GM18499 (cell line): ENCODE measurements around the gene NOX1.

Experiments used
- ATAC-seq: cut with Tn5 transposase; IDR thresholded peaks from one replicate; pipeline ENCODE4 v1.9.1; 2021; ENCODE audit warnings: moderate number of reproducible peaks; ENCODE audit not compliant: insufficient read depth, unreplicated experiment

Gene NOX1

DNA sequence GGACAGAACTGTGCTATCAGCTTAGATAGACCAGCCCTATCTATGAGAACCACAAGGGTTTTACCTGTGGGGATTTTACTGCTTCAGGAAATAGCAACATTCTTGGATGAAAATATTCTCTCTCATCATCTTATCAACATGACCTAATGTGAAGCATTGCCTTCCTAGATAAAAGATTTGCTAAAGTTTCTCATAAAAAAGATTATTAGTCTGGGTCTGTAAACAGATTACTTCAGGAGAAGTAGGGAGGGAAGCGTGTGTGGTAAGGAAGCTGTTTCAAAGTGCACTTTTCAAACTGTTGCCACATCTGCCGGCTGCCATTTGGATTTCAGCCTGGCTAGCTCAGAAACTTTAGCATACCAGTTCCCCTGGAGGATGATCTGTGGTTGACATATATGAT, at the start of gene NOX1:
NOX1 (minus strand) TSS at position 35 of the 400 bp plus-strand sequence. CDS start 220 bp downstream, outside the sequence.
- no peak for ATAC-seq

DNA sequence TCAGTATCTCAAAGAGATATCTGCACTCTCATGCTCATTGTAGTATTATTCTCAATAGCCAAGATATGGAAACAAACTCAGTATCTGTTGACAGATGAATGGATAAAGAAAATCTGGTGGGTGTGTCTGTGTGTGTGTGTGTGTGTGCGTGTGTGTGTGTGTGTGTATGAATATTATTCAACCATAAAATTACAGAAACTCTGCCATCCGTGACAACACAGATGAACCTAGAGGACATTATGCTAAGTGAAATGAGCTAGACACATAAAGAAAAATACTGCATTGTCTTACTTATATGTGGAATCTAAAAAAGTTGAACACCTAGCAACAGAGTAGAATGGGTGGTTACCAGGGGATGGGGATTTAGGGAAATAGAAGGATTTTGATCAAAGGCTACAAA, 41.4 kb upstream of the NOX1 start:
- no peak for ATAC-seq

DNA sequence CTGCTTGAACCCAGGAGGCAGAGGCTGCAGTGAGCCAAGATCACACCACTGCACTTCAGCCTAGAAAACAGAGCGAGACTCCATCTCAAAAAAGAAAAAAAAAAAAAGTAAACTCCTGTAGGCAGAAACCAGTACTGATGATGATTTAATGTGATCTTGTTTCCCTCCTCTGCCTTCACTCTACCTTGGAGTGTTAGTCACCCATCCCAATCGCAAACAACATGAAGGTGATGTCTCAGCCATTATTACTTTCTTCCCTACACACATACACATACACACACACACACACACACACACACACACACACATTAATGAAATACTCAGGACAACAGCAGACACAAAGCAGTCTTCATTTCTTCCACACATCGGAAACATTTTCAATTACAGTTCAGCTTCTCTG, 39.0 kb upstream of the NOX1 start:
- ATAC-seq = no peak

DNA sequence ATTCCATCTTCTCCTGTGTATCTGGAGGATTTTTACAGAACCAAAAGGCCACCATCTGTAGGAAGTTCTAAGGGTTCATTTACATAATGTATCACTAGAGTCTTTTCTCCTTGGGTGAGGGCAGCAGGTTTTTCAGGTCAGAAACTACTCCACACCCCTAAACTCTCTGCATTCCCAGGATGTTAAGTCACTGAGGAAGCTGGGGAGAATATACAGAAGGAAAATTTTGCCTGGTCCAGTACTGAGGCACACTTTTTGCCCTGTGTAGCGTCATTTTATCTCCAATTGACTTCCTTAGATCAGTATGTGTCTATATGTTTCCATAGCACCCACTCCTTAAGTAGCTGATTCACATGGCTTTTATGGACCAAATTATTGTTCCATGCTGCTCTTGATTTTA, 37.6 kb upstream of the NOX1 start:
- no peak for ATAC-seq

DNA sequence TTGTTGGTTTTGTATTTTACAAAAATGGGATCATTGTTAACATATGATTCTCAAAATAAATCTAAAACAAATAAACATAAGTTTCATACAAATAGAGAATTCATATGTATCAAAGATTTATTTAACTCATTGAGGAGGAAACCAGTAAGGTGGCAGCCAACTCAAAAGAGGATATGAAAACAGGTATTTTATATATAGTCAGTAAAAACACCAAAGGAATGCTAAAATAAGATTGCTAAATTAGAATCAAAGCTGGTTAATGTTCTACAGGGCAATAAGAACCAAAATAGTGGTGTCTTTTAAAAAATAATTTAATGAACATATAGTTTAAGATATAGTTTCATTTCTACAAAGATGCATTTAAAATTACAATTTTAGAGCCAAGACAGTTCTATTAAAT, 31.5 kb upstream of the NOX1 start:
- ATAC-seq = no peak

DNA sequence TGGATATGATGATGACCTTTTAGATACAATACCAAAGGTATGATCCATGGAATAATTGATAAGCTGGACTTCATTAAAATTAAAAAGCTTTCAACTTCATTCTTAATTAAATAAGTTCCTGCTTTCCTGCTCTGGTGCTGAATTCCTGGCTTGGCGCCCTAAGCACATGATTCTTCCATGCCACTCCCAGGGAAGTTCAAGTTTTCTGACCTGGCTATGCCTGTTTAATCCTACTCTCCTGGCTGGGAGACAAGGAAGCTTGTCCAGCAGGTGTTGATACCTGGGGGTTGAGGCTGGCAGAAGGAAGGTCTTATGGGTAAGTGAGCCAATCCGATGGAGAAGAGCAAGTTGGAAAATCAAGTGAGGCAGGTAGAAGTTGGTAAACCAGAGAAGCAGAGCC, 30.3 kb upstream of the NOX1 start:
- ATAC-seq = no peak

DNA sequence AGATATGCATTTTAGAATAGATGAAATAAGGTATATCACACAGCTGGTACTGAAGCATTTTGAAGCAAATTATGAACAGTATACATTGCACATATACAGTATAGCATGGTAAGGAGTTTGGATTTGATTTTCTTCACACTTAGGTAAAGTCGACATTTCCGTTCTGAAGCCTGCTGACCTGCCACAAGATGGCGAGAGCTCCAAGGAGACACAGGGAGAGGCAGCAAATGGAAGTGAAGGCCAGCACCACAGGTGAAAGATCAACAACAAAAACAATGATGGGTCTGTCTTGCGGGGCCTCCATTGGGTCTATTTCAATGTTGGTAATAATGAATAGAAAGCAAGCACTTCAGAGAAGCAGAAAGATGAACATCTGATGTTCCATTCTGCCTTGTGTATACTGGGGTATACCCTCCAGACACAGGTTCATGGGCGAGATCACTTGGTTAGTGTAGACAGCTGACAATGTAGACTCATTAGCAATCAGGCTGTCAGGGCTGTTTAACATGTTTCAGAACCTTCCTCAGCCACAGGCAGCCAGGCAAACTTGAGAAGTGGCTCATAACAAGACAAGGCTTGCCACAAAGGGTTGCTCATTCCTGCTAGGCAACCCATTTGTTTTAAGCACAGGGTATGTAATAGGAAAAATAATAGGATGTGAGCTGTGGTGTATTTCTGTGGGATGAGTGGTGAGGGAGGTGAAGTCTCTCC, 21.4 kb upstream of the NOX1 start:
- ATAC-seq = no peak

DNA sequence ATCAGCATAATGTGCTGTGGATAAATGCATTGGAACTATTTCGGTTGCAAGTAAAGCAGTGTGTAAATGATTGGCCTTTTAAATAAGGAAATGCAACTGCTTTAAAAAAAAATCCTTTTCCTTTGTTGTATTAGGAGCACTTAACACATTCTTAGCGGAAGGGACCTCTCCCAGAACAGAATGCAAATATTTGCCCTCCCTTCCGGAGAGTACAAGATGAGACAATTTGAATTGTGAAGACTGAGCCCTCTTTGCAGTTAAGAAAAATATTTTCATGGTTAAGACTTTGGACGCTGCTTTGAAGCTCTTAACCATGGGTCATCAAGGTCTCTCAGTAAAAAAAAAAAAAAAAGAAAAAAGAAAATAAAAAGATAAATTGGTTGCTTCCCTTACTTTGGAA, 9.5 kb upstream of the NOX1 start:
- ATAC-seq = no peak

DNA sequence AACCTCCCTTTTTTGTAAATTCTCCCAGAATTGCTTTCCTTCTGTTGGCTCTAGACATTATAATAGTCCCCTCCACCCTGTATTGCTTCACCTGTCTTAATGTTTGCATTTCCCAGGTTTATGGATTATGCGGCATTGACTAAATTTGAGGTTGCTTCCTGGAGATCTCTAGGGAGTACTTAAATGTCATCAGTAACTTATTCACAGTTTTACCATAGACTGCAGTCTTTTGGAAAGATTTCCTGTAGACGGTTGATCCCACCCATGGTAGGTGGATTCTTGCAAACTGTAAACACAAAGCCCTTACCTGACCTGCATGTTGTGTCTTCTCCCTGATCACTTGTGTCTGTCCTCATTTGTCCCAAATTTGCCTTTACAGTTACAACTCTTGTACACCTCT, 6.2 kb upstream of the NOX1 start:
- no peak for ATAC-seq

DNA sequence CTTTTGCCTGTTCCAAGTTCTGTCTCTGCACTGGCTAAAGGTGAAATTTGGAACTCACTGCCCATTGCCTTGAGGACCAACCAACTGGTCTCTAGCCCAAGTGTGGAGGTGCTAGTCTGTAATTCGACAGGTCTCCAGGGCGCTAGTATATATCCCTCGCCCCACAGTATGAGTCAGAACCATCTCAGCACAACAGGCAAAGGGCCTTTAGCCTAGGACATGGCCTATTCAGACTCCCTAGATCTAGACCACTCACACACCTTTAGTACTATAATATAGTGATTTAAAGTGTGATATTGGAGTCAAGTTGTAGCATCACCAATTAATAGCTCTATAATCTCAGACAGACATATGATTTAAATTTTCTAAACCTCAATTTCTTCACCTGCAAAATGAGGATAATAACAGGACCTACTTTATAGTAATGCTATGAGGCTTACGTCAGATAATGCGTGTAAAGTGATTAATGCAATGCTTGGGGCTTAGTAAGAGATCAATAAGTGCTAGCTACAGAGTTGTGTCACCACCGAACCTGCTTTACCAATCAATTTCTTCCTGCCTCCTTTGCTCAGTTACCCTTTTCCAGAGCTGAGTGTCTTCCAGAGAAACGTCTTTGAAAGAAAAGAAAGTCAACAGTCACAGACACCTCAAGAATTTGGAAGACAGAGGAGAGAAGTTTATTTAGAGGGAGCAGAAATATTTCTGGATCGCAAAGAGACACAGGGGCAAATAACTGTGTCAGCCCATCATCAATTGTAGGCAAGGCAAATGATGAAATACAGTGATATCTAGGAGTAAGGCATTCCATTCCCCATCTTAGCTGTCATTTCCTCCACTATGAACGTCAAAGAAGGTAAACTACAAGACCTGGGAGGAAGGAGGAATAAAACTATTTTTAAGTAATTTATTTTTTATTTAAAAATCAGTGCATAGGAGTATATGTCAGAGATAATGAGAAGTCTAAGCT, 2.3 kb downstream of the NOX1 start:
- ATAC-seq = no peak

DNA sequence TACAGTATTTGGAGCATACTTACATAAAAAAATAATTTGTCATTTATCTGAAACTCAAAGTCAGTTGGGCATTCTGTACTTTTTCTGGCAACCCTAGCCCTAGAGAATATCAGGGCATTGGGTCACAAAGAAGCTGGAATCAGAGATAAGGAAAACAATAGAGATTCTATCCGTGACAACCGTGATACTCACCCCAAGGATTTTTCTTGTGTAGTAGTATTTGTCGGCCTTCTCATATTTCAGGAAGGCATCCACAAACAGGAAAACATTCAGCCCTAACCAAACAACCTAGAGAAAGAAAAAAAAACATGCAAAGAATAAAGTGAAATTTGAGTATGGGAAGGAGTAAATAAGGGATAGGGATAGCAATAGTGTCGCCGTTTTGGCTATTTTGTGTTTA, 3.6 kb downstream of the NOX1 start:
- no peak for ATAC-seq

DNA sequence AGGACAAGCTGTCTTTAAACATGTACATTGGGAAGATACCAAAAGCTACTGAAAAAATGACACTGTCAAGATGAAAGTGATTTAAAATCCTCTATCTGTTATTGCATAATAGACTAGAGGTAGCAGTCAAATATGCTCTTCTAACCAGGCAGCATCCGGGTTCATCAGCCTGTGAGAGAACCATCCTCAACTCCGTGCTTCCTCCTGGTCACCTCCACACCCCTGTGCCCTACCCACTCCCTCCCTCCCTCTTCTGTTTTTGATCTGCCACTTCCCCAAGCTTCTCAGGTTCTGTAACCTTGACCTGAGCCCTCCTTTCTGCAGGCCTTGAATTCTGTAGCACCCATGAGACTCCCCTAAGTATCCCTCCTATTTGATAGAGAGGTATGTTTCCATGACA, 5.9 kb downstream of the NOX1 start:
- no peak for ATAC-seq

DNA sequence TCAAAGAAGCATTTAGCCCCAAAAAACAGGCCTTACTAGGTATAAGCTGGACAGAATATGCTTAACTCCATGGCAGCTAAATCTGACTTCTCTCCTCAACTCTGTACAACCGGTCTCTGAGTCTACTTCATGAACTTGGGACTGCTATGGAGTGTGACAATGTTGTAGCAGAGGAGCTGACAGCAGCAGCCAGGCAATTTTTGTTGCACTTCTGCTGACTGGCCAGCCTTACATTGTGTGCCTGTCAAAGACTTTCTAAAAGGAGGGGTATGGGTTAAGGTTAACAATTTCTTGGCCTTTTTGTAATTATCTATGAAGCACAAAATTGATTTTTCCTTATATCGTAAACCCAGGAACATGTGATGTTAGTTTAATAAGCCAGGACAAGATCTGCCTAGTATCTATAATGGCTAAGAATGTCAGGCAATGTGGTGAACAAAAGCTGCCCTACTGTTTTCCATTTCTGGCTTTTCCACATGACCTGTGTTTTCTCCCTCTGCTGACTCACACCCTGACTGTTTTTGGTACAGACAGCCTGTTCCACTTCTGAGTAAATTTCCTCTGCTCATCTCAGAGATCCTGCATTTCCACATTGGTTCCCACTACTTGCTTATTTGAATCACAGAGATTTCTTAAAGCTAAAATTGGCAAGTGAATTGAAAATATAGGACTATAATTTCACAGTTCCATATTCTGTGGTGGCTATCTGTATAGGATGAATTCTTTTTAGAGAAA, 9.3 kb downstream of the NOX1 start:
- no peak for ATAC-seq

DNA sequence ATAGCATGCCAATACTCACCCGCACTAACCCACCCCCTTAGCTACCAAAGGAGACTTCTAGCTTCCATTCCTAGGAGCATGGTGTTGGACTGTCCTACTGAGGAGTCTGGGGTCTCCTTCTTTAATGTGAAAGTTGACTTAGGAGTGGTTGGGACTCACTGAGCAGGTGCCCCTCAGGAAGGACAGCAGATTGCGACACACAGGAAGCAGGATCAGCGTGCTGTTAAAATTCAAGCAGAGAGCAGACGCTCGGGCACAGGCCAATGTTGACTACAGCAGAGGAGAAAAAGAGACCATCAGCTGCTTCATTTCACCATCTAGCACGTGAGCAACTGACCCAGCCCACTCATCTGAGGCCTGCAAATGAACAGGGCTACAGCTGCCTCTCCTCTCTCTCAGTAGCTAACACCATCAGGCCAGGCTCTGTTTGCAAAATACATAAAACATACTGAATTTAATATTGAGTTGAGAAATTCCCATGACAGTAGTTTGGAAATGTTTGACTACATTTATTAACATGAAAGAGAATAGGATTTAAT, 10.8 kb downstream of the NOX1 start:
- ATAC-seq = no peak

DNA sequence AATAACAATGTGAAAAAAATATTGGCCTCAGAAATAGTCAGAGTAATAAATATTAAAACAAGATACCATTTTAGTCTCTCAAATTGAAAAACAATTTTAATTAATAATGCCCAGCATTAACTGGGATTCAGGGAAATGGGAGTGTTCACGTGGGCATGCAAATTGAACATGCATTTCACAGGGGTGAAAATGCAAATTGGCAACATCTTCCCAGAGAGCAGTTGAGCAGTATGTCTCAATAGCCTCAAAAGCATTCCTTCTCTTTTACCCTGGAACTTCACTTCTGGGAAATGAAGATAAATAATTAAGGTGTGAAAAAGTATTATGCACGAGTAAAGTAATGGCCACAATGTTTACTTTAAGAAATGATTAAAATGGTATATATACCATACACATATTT, 21.3 kb downstream of the NOX1 start:
- no peak for ATAC-seq

DNA sequence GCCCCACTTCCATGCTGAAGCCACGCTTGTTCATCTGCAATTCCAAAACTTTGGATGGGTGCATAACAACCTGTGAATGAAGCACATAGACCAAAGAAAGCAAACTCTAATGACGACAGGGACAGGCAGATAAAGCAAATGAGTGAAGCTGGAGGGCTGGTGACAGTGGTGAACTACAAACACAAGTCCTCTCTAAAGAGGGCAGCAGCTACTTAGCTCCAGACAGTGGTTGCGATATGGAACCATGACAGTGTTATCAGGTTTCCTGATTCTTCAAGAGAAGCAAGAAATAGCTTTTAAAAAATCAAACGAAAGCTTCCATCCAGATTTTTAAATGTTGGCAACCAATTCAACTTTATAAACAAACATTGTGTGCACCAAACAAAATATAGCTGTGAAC, 23.8 kb downstream of the NOX1 start:
- ATAC-seq = no peak

DNA sequence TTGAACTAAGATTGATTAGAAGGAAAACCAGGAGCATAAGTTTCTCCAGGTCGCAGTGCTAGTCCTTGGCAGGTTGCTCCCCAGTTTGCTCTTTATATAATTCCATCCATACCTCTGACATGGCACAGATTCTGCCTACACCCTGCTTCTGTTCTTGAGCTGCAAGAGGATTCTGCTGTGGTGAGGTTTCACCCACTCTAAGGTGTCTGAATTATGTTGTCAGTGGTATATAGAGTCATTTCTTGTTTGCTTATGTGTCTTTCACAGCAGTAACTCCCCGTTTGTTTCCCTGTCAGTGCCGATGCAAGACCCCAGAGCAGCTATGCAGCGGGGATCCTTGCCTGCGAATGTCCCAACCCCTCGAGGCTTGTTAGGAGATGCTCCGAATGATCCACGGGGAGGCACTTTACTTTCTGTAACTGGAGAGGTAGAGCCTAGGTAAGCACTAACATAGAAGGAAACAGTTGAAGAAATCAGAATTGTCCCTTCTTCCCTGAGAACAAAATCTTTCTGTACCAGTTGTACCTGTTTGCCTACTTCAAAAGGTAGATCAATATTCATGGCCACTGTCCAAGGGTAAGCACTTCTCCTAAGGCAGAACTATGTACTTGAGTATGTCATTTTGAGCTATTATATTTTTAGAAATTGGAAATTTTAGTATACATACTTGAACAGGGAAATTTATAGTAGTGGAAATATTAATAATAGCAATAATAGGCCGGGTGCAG, 42.8 kb downstream of the NOX1 start:
- ATAC-seq = no peak

DNA sequence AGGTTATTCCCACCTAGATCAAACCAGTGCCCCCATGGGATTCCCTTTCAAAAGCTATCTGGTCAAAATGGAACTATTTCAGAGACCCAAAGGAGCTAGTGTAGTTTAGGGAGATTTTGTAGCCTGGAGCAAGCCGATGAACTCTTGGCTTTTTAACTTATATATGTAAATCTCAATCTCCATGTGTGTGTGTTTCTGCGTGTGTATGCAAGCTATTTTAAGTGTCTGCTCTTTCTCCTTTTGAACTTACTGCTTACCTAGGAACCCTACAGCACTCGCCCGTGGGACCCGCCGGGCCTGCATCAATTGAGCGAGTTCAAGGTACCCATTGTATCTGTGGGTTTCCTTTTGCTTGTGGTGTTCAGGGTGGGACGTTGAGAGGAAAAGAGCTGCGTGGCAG, 43.6 kb downstream of the NOX1 start:
- no peak for ATAC-seq

DNA sequence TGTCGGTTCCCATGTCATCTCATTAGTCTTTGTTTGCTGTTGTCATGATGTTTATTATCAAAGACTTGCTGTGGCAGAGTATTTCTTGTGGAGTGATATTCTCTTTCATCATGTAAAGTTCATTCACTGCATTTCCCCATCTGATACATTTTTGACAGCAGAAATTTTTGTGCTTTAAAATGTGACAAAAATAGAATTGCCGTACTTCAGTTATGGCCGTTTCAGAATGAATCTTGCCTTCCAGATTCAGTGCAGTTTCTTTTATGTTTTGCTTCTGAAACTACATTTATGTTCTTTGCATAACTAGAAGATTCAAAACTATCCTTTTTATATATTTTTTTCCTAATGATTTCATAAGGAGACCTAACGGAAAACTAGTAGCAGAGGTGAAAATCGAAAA, 44.0 kb downstream of the NOX1 start:
- no peak for ATAC-seq

DNA sequence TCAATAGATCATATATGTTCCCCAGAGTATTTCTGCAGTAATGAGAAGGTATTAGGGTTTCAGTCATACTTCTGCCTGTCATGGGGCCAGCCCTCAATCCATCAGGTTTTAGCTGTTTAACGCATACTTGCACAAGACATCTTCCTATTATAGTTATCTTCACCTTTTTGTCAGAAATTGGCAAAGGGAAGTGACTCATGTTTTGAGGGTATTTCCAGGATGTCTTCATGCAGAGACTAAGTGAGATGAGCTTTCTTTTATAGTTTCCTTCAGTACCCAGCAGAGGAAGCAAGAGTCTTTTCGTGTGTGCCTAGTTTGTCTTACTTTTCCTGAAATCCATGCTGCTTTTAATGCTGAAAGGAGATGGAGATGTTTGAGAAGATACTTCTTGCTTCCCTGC, 44.4 kb downstream of the NOX1 start:
- peak; percentile 60 for ATAC-seq
